ENCODE measurements around the gene SOWAHC.
"Not testable (repeated sequence)": the region's sequence is repeated elsewhere in the genome, so short reads cannot be mapped to it uniquely, and the experiment has no call there.

Gene SOWAHC

GRCh38 chr2:109623297-109623696 is 9.1 kb downstream of the SOWAHC start:
- Histone ChIP-seq H3K9me3 (ENCODE audit: low read length) (no peaks in the 10 kb centered on the region), H3K4me1 (ENCODE audit: insufficient read depth, low read length, severe bottlenecking) (no peaks in the 10 kb centered on the region), H3K27me3 (ENCODE audit: insufficient read depth, low read length) (no peaks in the 10 kb centered on the region), H3K9me2 (ENCODE audit: low read depth, low read length) (no peaks in the 10 kb centered on the region), H3K4me3 (ENCODE audit: low read depth, low read length, poor library complexity, severe bottlenecking) (no peak overlapping the region), H4K20me1 (ENCODE audit: insufficient read depth, low read length) (no peaks in the 10 kb centered on the region), H3K9ac (ENCODE audit: low read length) (no peak overlapping the region), H3K4me2 (ENCODE audit: low read length) (no peak overlapping the region), H3F3A (ENCODE audit: insufficient read depth, low read length) (no peaks in the 10 kb centered on the region), H2AFZ (ENCODE audit: low read length) (no peak overlapping the region), H3K79me2 (ENCODE audit: insufficient read depth, low read length) (no peaks in the 10 kb centered on the region), H3K36me3 (ENCODE audit: insufficient read depth, low read length) (no peaks in the 10 kb centered on the region), H3K27ac (ENCODE audit: low read depth, low read length, poor library complexity, severe bottlenecking) (no peak overlapping the region)
- no peak for TF ChIP-seq EZH2 (IDR thresholded peaks at IDR 0.05; ENCODE audit: borderline replicate concordance, low read length)
- TF ChIP-seq CTCF (IDR thresholded peaks at IDR 0.05; ENCODE audit: low read length): no peak

- no peaks in the 10 kb centered on the region for H3K27me3 ChIP-seq (ENCODE audit: insufficient read depth, low read length)
- TF ChIP-seq CTCF (IDR thresholded peaks at IDR 0.05; ENCODE audit: low read length): no peak
- no peak for TF ChIP-seq EZH2 (IDR thresholded peaks at IDR 0.05; ENCODE audit: borderline replicate concordance, low read length)
- H3K36me3 ChIP-seq (ENCODE audit: insufficient read depth, low read length): no peaks in the 10 kb centered on the region
- no peak overlapping the region for H3K9ac ChIP-seq (ENCODE audit: low read length)
- H3F3A ChIP-seq (ENCODE audit: insufficient read depth, low read length): no peaks in the 10 kb centered on the region
- H3K9me2 ChIP-seq (ENCODE audit: low read depth, low read length): no peaks in the 10 kb centered on the region
- no peaks in the 10 kb centered on the region for H3K4me1 ChIP-seq (ENCODE audit: insufficient read depth, low read length, severe bottlenecking)
- no peak overlapping the region for H3K27ac ChIP-seq (ENCODE audit: low read depth, low read length, poor library complexity, severe bottlenecking)
- no peak overlapping the region for H2AFZ ChIP-seq (ENCODE audit: low read length)
- no peak overlapping the region for H3K4me2 ChIP-seq (ENCODE audit: low read length)
- no peaks in the 10 kb centered on the region for H4K20me1 ChIP-seq (ENCODE audit: insufficient read depth, low read length)
- H3K79me2 ChIP-seq (ENCODE audit: insufficient read depth, low read length): no peaks in the 10 kb centered on the region
- H3K4me3 ChIP-seq (ENCODE audit: low read depth, low read length, poor library complexity, severe bottlenecking): no peak overlapping the region
- no peaks in the 10 kb centered on the region for H3K9me3 ChIP-seq (ENCODE audit: low read length)
Observed at GRCh38 chr2:109623923-109624322, 9.8 kb downstream of the SOWAHC start.

GRCh38 chr2:109624339-109624738 is 10.2 kb downstream of the SOWAHC start:
- H3K36me3 ChIP-seq (ENCODE audit: insufficient read depth, low read length): no peaks in the 10 kb centered on the region
- H3K9me2 ChIP-seq (ENCODE audit: low read depth, low read length): no peaks in the 10 kb centered on the region
- no peaks in the 10 kb centered on the region for H4K20me1 ChIP-seq (ENCODE audit: insufficient read depth, low read length)
- no peak overlapping the region for H3K27ac ChIP-seq (ENCODE audit: low read depth, low read length, poor library complexity, severe bottlenecking)
- no peaks in the 10 kb centered on the region for H3K9me3 ChIP-seq (ENCODE audit: low read length)
- H3K4me1 ChIP-seq (ENCODE audit: insufficient read depth, low read length, severe bottlenecking): no peaks in the 10 kb centered on the region
- no peaks in the 10 kb centered on the region for H3F3A ChIP-seq (ENCODE audit: insufficient read depth, low read length)
- no peaks in the 10 kb centered on the region for H3K27me3 ChIP-seq (ENCODE audit: insufficient read depth, low read length)
- H3K4me2 ChIP-seq (ENCODE audit: low read length): no peak overlapping the region
- no peak overlapping the region for H3K4me3 ChIP-seq (ENCODE audit: low read depth, low read length, poor library complexity, severe bottlenecking)
- no peak overlapping the region for H2AFZ ChIP-seq (ENCODE audit: low read length)
- no peak overlapping the region for H3K9ac ChIP-seq (ENCODE audit: low read length)
- no peak for TF ChIP-seq EZH2 (IDR thresholded peaks at IDR 0.05; ENCODE audit: borderline replicate concordance, low read length)
- no peak for TF ChIP-seq CTCF (IDR thresholded peaks at IDR 0.05; ENCODE audit: low read length)
- H3K79me2 ChIP-seq (ENCODE audit: insufficient read depth, low read length): no peaks in the 10 kb centered on the region

- not testable (repeated sequence) for H3K4me3 ChIP-seq (ENCODE audit: low read depth, low read length, poor library complexity, severe bottlenecking); H3K9me2 ChIP-seq (ENCODE audit: low read depth, low read length); H3K4me2 ChIP-seq (ENCODE audit: low read length); H2AFZ ChIP-seq (ENCODE audit: low read length); H3K9me3 ChIP-seq (ENCODE audit: low read length); H3F3A ChIP-seq (ENCODE audit: insufficient read depth, low read length); H3K27me3 ChIP-seq (ENCODE audit: insufficient read depth, low read length); H3K79me2 ChIP-seq (ENCODE audit: insufficient read depth, low read length); H3K36me3 ChIP-seq (ENCODE audit: insufficient read depth, low read length); H4K20me1 ChIP-seq (ENCODE audit: insufficient read depth, low read length); H3K4me1 ChIP-seq (ENCODE audit: insufficient read depth, low read length, severe bottlenecking); H3K27ac ChIP-seq (ENCODE audit: low read depth, low read length, poor library complexity, severe bottlenecking); H3K9ac ChIP-seq (ENCODE audit: low read length)
Observed at GRCh38 chr2:109628321-109628720, 14.2 kb downstream of the SOWAHC start.
